ENCODE data around the gene RETREG1.
"Not testable (repeated sequence)": the region's sequence is repeated elsewhere in the genome, so short reads cannot be mapped to it uniquely, and the experiment has no call there.

RETREG1 gene

DNA sequence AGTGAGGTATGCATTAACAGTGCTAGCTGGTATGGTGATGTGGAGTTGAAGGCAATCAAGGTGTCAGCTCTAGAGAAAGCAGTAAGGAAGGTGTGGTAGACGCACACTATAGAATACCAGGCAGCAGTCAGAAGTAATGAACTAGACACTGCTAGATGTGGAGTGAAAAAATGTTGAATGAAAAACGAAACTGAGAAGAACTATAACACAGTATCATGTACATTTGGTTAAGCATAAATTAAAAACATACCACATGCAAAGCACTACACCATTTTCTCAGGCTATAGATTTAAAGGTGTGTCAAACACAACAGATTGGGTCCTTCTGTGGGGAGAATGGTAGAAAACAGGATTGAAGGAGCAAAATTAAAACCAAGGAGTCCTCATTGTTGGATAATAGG is 166.6 kb downstream of the RETREG1 start:
- Histone ChIP-seq H3K9ac (ENCODE audit: low read depth in 1 of 2, low read length in 2 of 2) (no peak overlapping the region), H3K27me3 (ENCODE audit: control insufficient read depth in 1 of 2, insufficient read depth in 2 of 2, low read length in 2 of 2) (no peaks in the 10 kb centered on the region), H3K27ac (ENCODE audit: low read depth, low read length) (no peak overlapping the region), H3K4me3 (ENCODE audit: low read depth in 1 of 2, low read length in 2 of 2) (no peak overlapping the region), H3K9me3 (ENCODE audit: control insufficient read depth in 1 of 2, low read length in 2 of 2) (no peaks in the 10 kb centered on the region), H3K4me1 (ENCODE audit: control insufficient read depth in 1 of 2, insufficient read depth in 2 of 2, low read length in 2 of 2) (no peaks in the 10 kb centered on the region), H3K36me3 (ENCODE audit: control insufficient read depth in 1 of 2, insufficient read depth in 2 of 2, low read length in 2 of 2) (peaks cover 46 to 68% of the 10 kb centered on the region in 2 donors)

GRCh38 chr5:16446993-16447392 is 169.8 kb downstream of the RETREG1 start:
- Histone ChIP-seq H3K4me3 (ENCODE audit: low read depth in 1 of 2, low read length in 2 of 2) (no peak overlapping the region), H3K27ac (ENCODE audit: low read depth, low read length) (no peak overlapping the region), H3K36me3 (ENCODE audit: control insufficient read depth in 1 of 2, insufficient read depth in 2 of 2, low read length in 2 of 2) (peaks cover 31 to 47% of the 10 kb centered on the region in 2 donors), H3K9ac (ENCODE audit: low read depth in 1 of 2, low read length in 2 of 2) (no peak overlapping the region), H3K9me3 (ENCODE audit: control insufficient read depth in 1 of 2, low read length in 2 of 2) (no peaks in the 10 kb centered on the region), H3K4me1 (ENCODE audit: control insufficient read depth in 1 of 2, insufficient read depth in 2 of 2, low read length in 2 of 2) (no peaks in the 10 kb centered on the region), H3K27me3 (ENCODE audit: control insufficient read depth in 1 of 2, insufficient read depth in 2 of 2, low read length in 2 of 2) (no peaks in the 10 kb centered on the region)

- Histone ChIP-seq H3K27ac (ENCODE audit: low read depth, low read length) (no peak overlapping the region), H3K27me3 (ENCODE audit: control insufficient read depth in 1 of 2, insufficient read depth in 2 of 2, low read length in 2 of 2) (no peaks in the 10 kb centered on the region), H3K4me1 (ENCODE audit: control insufficient read depth in 1 of 2, insufficient read depth in 2 of 2, low read length in 2 of 2) (no peaks in the 10 kb centered on the region), H3K36me3 (ENCODE audit: control insufficient read depth in 1 of 2, insufficient read depth in 2 of 2, low read length in 2 of 2) (no peaks in the 10 kb centered on the region), H3K9ac (ENCODE audit: low read depth in 1 of 2, low read length in 2 of 2) (no peak overlapping the region), H3K9me3 (ENCODE audit: control insufficient read depth in 1 of 2, low read length in 2 of 2) (no peaks in the 10 kb centered on the region), H3K4me3 (ENCODE audit: low read depth in 1 of 2, low read length in 2 of 2) (no peak overlapping the region)
Observed at GRCh38 chr5:16437977-16438376, 178.8 kb downstream of the RETREG1 start.

DNA sequence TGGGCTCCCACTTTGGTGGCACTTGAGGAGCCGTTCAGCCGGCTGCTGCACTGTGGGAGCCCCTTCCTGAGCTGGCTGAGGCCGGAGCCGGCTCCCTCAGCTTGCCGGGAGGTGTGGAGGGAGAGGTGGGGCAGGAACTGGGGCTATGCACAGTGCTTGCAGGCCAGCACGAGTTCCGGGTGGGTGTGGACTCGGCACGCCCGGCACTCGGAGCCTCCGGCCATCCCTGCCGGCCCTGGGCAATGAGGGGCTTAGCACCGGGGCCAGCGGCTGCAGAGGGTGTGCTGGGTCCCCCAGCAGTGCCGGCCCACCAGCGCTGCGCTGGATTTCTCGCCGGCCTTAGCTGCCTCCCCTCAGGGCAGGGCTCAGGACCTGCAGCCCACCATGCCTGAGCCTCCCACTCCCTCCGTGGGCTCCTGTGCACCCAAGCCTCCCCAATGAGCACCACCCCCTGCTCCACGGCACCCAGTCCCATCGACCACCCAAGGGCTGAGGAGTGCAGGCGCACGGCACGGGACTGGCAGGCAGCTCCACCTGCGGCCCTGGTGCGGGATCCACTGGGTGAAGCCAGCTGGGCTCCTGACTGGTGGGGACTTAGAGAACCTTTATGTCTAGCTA is 180.6 kb downstream of the RETREG1 start:
- not testable (repeated sequence) for H3K4me3 ChIP-seq (ENCODE audit: low read depth in 1 of 2, low read length in 2 of 2); H3K9me3 ChIP-seq (ENCODE audit: control insufficient read depth in 1 of 2, low read length in 2 of 2); H3K9ac ChIP-seq (ENCODE audit: low read depth in 1 of 2, low read length in 2 of 2); H3K27ac ChIP-seq (ENCODE audit: low read depth, low read length); H3K36me3 ChIP-seq (ENCODE audit: control insufficient read depth in 1 of 2, insufficient read depth in 2 of 2, low read length in 2 of 2); H3K27me3 ChIP-seq (ENCODE audit: control insufficient read depth in 1 of 2, insufficient read depth in 2 of 2, low read length in 2 of 2); H3K4me1 ChIP-seq (ENCODE audit: control insufficient read depth in 1 of 2, insufficient read depth in 2 of 2, low read length in 2 of 2)

- no peak overlapping the region for H3K4me3 ChIP-seq (ENCODE audit: low read depth in 1 of 2, low read length in 2 of 2)
- no peaks in the 10 kb centered on the region for H3K4me1 ChIP-seq (ENCODE audit: control insufficient read depth in 1 of 2, insufficient read depth in 2 of 2, low read length in 2 of 2)
- no peaks in the 10 kb centered on the region for H3K27me3 ChIP-seq (ENCODE audit: control insufficient read depth in 1 of 2, insufficient read depth in 2 of 2, low read length in 2 of 2)
- H3K9ac ChIP-seq (ENCODE audit: low read depth in 1 of 2, low read length in 2 of 2) = no peak overlapping the region
- H3K9me3 ChIP-seq (ENCODE audit: control insufficient read depth in 1 of 2, low read length in 2 of 2) = no peaks in the 10 kb centered on the region
- no peaks in the 10 kb centered on the region for H3K36me3 ChIP-seq (ENCODE audit: control insufficient read depth in 1 of 2, insufficient read depth in 2 of 2, low read length in 2 of 2)
- no peak overlapping the region for H3K27ac ChIP-seq (ENCODE audit: low read depth, low read length)
Observed at GRCh38 chr5:16431490-16431889, 185.3 kb downstream of the RETREG1 start.

GRCh38 chr5:16430349-16431089 is 186.3 kb downstream of the RETREG1 start:
- H3K4me3 ChIP-seq (ENCODE audit: low read depth in 1 of 2, low read length in 2 of 2) = no peak overlapping the region
- H3K27ac ChIP-seq (ENCODE audit: low read depth, low read length) = no peak overlapping the region
- no peak overlapping the region for H3K9ac ChIP-seq (ENCODE audit: low read depth in 1 of 2, low read length in 2 of 2)
- no peaks in the 10 kb centered on the region for H3K4me1 ChIP-seq (ENCODE audit: control insufficient read depth in 1 of 2, insufficient read depth in 2 of 2, low read length in 2 of 2)
- no peaks in the 10 kb centered on the region for H3K9me3 ChIP-seq (ENCODE audit: control insufficient read depth in 1 of 2, low read length in 2 of 2)
- H3K36me3 ChIP-seq (ENCODE audit: control insufficient read depth in 1 of 2, insufficient read depth in 2 of 2, low read length in 2 of 2) = no peaks in the 10 kb centered on the region
- no peaks in the 10 kb centered on the region for H3K27me3 ChIP-seq (ENCODE audit: control insufficient read depth in 1 of 2, insufficient read depth in 2 of 2, low read length in 2 of 2)

DNA sequence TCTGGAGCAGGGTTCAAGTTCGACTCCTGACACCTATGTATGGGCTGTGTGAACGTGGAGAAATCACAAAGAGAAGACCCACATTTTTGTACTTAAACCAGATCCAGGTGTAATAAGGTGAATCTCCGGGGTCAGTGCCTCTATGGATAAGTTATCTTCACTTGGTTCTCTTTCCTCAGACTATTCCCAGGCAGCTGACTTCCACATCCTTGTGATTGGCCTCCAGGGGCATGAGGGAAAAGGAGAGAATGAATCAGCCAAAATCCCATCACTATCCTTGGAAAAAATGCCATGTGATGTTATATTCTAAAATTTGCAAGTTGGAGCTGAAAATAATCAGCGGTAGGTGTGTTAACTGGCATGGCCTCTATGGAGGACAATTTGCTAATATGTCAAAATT is 188.4 kb downstream of the RETREG1 start:
- no peak overlapping the region for H3K9ac ChIP-seq (ENCODE audit: low read depth in 1 of 2, low read length in 2 of 2)
- H3K27ac ChIP-seq (ENCODE audit: low read depth, low read length) = no peak overlapping the region
- H3K27me3 ChIP-seq (ENCODE audit: control insufficient read depth in 1 of 2, insufficient read depth in 2 of 2, low read length in 2 of 2) = no peaks in the 10 kb centered on the region
- no peaks in the 10 kb centered on the region for H3K36me3 ChIP-seq (ENCODE audit: control insufficient read depth in 1 of 2, insufficient read depth in 2 of 2, low read length in 2 of 2)
- H3K4me1 ChIP-seq (ENCODE audit: control insufficient read depth in 1 of 2, insufficient read depth in 2 of 2, low read length in 2 of 2) = no peaks in the 10 kb centered on the region
- no peak overlapping the region for H3K4me3 ChIP-seq (ENCODE audit: low read depth in 1 of 2, low read length in 2 of 2)
- H3K9me3 ChIP-seq (ENCODE audit: control insufficient read depth in 1 of 2, low read length in 2 of 2) = no peaks in the 10 kb centered on the region

DNA sequence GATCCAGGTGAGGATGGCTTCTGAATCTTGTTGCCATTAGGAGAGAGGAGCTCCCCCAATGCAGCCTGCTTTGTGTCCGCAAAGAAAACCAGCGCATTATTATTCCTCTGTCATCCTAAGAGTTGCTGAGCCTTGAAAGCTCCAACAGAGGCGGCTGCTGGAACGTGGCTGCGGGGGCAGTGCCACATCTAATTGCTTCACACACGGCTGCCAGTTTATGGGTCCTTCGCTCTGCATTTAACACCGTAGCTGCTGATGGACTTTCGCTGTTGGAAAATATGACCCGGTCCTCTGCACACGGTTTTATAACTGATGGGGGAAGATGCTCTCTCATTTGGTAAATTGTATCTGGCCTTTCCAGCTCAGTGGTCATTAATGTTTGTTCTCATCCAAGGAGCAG is 189.2 kb downstream of the RETREG1 start:
- Histone ChIP-seq H3K9me3 (ENCODE audit: control insufficient read depth in 1 of 2, low read length in 2 of 2) (no peaks in the 10 kb centered on the region), H3K27ac (ENCODE audit: low read depth, low read length) (no peak overlapping the region), H3K4me1 (ENCODE audit: control insufficient read depth in 1 of 2, insufficient read depth in 2 of 2, low read length in 2 of 2) (no peaks in the 10 kb centered on the region), H3K27me3 (ENCODE audit: control insufficient read depth in 1 of 2, insufficient read depth in 2 of 2, low read length in 2 of 2) (no peaks in the 10 kb centered on the region), H3K9ac (ENCODE audit: low read depth in 1 of 2, low read length in 2 of 2) (no peak overlapping the region), H3K36me3 (ENCODE audit: control insufficient read depth in 1 of 2, insufficient read depth in 2 of 2, low read length in 2 of 2) (no peaks in the 10 kb centered on the region), H3K4me3 (ENCODE audit: low read depth in 1 of 2, low read length in 2 of 2) (no peak overlapping the region)

Measured in duodenal mucosa (tissue), 2 donors.